Small intestine (tissue), 16 donors: ENCODE results near the gene MMP25. TPM values are rescaled to one million over a fixed set of nuclear protein-coding genes. Genes with fewer than 3 reads are reported as not detected.

ENCODE experiments used
- DNase-seq, 2 donors: peaks; one replicate each; pipeline versions ENCODE4 v3.0.0 to v3.0.0-alpha.2; 2013
- FAIRE-seq: peaks from 2 replicates; lab custom pipeline; 2012; peaks lifted over from hg19 to GRCh38; lab: Jason Lieb, UNC
- H3K27ac ChIP-seq, 3 donors: one replicate each; pipeline ENCODE4 v1.5.1; 2013; ENCODE audit warnings: low read length in 2 of 3, mild to moderate bottlenecking in 2 of 3, control low read depth in 1 of 3, inconsistent platforms in 1 of 3, low read depth in 1 of 3, moderate library complexity in 1 of 3
- H3K27me3 ChIP-seq, 3 donors: one replicate each; pipeline ENCODE4 v1.6.1; 2013; ENCODE audit warnings: low read length in 3 of 3, inconsistent platforms in 1 of 3; ENCODE audit not compliant: control insufficient read depth in 3 of 3, insufficient read depth in 3 of 3
- H3K36me3 ChIP-seq, 3 donors: one replicate each; pipeline ENCODE4 v1.6.1; 2013; ENCODE audit warnings: low read length in 3 of 3, inconsistent platforms in 1 of 3, low read depth in 1 of 3, mild to moderate bottlenecking in 1 of 3, moderate library complexity in 1 of 3; ENCODE audit not compliant: control insufficient read depth in 3 of 3, insufficient read depth in 2 of 3
- H3K4me1 ChIP-seq, 3 donors: one replicate each; pipeline ENCODE4 v1.6.1; 2013; ENCODE audit warnings: low read length in 2 of 3, inconsistent platforms in 1 of 3, low read depth in 1 of 3, mild to moderate bottlenecking in 1 of 3, moderate library complexity in 1 of 3; ENCODE audit not compliant: control insufficient read depth in 3 of 3, insufficient read depth in 2 of 3
- H3K4me3 ChIP-seq, 3 donors: one replicate each; pipeline ENCODE4 v1.5.1; 2013; ENCODE audit warnings: low read length in 3 of 3, control low read depth in 1 of 3, inconsistent platforms in 1 of 3, low read depth in 1 of 3, mild to moderate bottlenecking in 1 of 3, moderate library complexity in 1 of 3
- H3K9me3 ChIP-seq, 2 donors: one replicate each; pipeline ENCODE4 v1.6.1; 2013; ENCODE audit warnings: low read depth in 1 of 2, low read length in 1 of 2; ENCODE audit not compliant: control insufficient read depth in 2 of 2, insufficient read depth in 1 of 2
- WGBS, 3 donors: extraction: QIAGEN DNeasy Blood & Tissue Kit; methylation state at CpG; one replicate each; pipeline ENCODE4 v1.1.7; 2013; 5-methylcytosine and 5-hydroxymethylcytosine counted together
- long read RNA-seq, 10 donors: transcript quantifications; one replicate each; lab custom pipeline, GENCODE V29; 2026
- polyA plus RNA-seq, 4 donors: library from polyadenylated mRNA; stranded (reverse) in 3 of 4; unstranded in 1 of 4; fragments of 200-250 nt in 3 of 4; fragments of 120-200 nt in 1 of 4; gene quantifications; one replicate each; pipeline versions ENCODE4 v1.2.1 to v1.2.3, GENCODE V29; 2013
- donor health status: healthy with polysubstance abuse.
- donor health status: control.
- donor health status: control.
- donor health status: Bipolar disorder and iron deficiency.
- donor health status: healthy.

MMP25 gene, protein sequence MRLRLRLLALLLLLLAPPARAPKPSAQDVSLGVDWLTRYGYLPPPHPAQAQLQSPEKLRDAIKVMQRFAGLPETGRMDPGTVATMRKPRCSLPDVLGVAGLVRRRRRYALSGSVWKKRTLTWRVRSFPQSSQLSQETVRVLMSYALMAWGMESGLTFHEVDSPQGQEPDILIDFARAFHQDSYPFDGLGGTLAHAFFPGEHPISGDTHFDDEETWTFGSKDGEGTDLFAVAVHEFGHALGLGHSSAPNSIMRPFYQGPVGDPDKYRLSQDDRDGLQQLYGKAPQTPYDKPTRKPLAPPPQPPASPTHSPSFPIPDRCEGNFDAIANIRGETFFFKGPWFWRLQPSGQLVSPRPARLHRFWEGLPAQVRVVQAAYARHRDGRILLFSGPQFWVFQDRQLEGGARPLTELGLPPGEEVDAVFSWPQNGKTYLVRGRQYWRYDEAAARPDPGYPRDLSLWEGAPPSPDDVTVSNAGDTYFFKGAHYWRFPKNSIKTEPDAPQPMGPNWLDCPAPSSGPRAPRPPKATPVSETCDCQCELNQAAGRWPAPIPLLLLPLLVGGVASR
- 1 to 10 TPM in 1 of 4 donors, under 1 TPM in 3; 0.54 to 3.4 (median 0.78) TPM for polyA plus RNA-seq
- long read RNA-seq, donor 1, result 0 reads
- long read RNA-seq, donor 2, result 0 reads
- long read RNA-seq, donor 3, partial matches to known transcripts, result 0 of 1 reads
- long read RNA-seq, donor 3, other reads (novel, unspliced or antisense), result 0 of 1 reads
- long read RNA-seq, donor 4, result 0 reads
- long read RNA-seq, donor 5, result 0 reads
- long read RNA-seq, donor 6, partial matches to known transcripts, result 0 of 1 reads
- long read RNA-seq, donor 6, other reads (novel, unspliced or antisense), result 0 of 1 reads
- long read RNA-seq, donor 7, partial matches to known transcripts, result 0 of 2 reads
- long read RNA-seq, donor 7, other reads (novel, unspliced or antisense), result 0 of 2 reads
- long read RNA-seq, donor 8, result 0 reads
- long read RNA-seq, donor 9, result 0 reads
- long read RNA-seq, donor 10, result 0 reads

GRCh38 chr16:3045758-3046640 is at the start of gene MMP25:
Gene MMP25, plus strand, starts transcription at chr16:3046561. Its CDS starts 357 bp downstream, at chr16:3046918.
- FAIRE-seq, result no peak
- peak in 1 of 2 donors; percentile 48 for DNase-seq
- Histone ChIP-seq H3K27ac (no peak within 1 kb of the TSS), H3K36me3 (no peaks in the 10 kb centered on the region), H3K4me3 (peak within 1 kb of the TSS in 2 of 3 donors; percentile 30 to 43), H3K27me3 (peaks cover 0 to 92% (median 12%) of the 10 kb centered on the region in 3 donors), H3K9me3 (peaks cover 0 to 2% of the 10 kb centered on the region in 2 donors), H3K4me1 (peaks cover 0 to 7% (median 3%) of the 10 kb centered on the region in 3 donors)
- WGBS, 3 donors, result 0 to 1% (median 1%) methylated on average over 55 to 86 of the region's 86 CpGs

- H3K27me3 ChIP-seq, result no peaks in the 10 kb centered on the region
These were observed 46.4 kb upstream of the MMP25 start for GRCh38 chr16:2999929-3000328.

DNA sequence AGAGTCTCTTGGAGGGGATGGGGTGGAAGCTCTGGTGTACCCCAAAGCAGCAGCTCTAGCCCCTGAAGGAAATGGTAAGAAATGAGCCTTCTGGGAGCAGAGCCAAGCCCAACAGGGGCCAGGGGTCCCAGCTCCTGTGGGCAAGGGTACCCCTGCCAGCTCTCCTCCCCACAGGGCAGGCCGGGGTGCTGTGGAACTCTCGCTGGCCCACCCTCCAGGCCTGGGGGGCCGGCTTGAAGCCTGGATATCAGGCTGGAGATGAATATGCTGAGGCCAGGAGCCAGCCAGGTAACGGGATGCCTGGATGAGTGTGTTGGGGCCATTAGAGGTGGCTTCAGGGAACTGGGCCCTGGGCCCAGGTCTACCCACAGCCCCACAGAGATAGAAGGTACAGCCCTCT is 45.8 kb upstream of the MMP25 start:
- H3K9me3 ChIP-seq, result no peaks in the 10 kb centered on the region
- H3K36me3 ChIP-seq, result peaks cover 0 to 43% (median 0%) of the 10 kb centered on the region in 3 donors
- H3K27ac ChIP-seq, result no peak overlapping the region
- DNase-seq, result no peak
- H3K27me3 ChIP-seq, result no peaks in the 10 kb centered on the region
- H3K4me1 ChIP-seq, result no peaks in the 10 kb centered on the region
- H3K4me3 ChIP-seq, result no peak overlapping the region
- no peak for FAIRE-seq
- WGBS, 3 donors, result 76 to 87% (median 84%) methylated on average over 4 of the region's 4 CpGs

More at GRCh38 chr16:2999929-3000328, 46.4 kb upstream of the MMP25 start:
- Histone ChIP-seq H3K9me3 (no peaks in the 10 kb centered on the region), H3K36me3 (peaks cover 0 to 43% (median 0%) of the 10 kb centered on the region in 3 donors), H3K4me1 (no peaks in the 10 kb centered on the region), H3K4me3 (no peak overlapping the region), H3K27ac (no peak overlapping the region)
- FAIRE-seq (no peak), DNase-seq (no peak)
- WGBS, 3 donors, result 88 to 93% (median 92%) methylated on average over 6 of the region's 6 CpGs

DNA sequence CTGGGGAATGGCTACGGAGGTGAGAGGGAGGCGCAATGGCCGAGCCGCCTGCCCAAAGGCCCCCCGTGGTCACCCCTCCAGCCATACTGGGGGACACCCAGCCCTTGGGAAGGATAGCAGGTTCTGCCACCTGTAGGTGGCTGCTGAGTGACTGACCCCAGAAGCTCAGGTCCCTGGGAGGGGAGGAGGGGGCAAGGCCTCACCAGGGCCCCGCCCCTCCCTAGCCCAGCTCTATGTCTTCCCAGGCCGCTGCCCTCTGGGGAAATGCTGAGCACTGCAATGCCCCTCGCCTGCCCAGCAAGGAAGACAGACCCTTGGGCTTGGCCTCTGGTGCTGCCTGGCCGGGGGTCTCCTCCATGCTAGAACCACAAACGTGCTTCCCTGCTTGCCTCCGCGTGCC is 45.0 kb upstream of the MMP25 start:
- DNase-seq, result no peak
- Histone ChIP-seq H3K36me3 (peaks cover 0 to 48% (median 0%) of the 10 kb centered on the region in 3 donors), H3K4me3 (no peak overlapping the region), H3K27ac (no peak overlapping the region), H3K9me3 (no peaks in the 10 kb centered on the region), H3K4me1 (no peaks in the 10 kb centered on the region), H3K27me3 (no peaks in the 10 kb centered on the region)
- 79 to 91% (median 90%) methylated on average over 12 of the region's 12 CpGs for WGBS, 3 donors
- FAIRE-seq, result no peak

DNA sequence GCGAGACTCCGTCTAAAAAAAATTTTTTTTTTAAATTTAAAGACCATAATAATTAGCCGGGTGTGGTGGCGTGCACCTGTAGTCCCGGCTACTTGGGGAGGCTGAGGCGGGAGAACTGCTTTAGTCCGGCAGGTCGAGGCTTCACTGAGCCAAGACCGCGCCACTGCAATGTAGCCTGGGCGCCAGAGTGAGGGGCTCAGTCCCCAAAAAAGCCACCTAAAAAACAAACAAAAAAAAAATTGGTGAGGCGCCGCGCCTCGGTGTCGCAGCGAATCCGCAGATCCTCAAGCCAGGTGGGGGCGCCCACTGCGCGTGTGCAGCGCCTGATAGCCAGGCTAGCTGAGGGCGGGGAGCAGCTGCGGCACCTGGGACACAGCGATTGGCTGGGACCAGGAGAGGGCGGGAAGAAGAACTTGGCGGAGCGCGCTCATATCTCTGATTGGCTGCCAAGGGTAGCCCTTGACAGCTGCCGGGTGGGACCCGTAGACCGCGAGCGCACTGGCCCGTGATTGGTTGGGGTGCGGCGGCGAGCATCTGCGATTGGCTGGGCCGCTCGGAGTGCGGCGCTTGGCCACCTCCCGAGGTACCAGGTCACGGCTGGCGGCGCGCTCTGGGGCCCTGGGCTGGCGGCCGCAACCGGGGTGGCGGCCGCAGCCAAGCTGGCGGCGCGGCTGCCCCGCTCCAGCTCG is 42.6 kb upstream of the MMP25 start:
- H3K4me1 ChIP-seq, result peaks cover 5 to 12% (median 7%) of the 10 kb centered on the region in 3 donors
- H3K27ac ChIP-seq, result peak overlapping the region in 2 of 3 donors; percentile 46 to 93
- no peaks in the 10 kb centered on the region for H3K27me3 ChIP-seq
- H3K4me3 ChIP-seq, result peak overlapping the region in 1 of 3 donors; percentile 91
- DNase-seq, result peak; percentile 99 to 100
- FAIRE-seq, result no peak
- WGBS, 3 donors, result 4 to 6% (median 6%) methylated on average over 34 to 58 of the region's 58 CpGs
- H3K9me3 ChIP-seq, result no peaks in the 10 kb centered on the region
- peaks cover 0 to 45% (median 0%) of the 10 kb centered on the region in 3 donors for H3K36me3 ChIP-seq

DNA sequence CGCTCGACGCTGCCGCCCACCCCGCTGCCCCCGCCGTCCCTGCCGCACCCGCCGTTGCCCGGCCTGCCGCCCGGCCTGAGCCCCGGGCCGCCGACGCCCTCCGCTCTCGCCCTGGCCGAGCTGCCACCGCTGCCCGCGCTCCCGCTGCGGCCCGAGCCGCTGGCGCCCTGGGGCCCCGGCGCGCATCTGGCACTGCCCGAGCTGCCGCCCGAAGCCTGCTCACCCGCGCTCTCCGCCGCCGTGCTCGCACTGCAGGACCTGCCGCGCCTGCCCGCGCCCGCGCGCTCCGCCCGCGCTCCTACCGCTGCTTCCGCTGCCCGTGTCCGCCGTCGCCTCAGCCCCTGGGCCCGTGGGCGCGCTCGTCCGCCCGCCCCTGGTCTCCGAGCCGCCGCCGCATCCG is 42.0 kb upstream of the MMP25 start:
- Histone ChIP-seq H3K27me3 (no peaks in the 10 kb centered on the region), H3K4me3 (peak overlapping the region in 2 of 3 donors; percentile 55 to 91), H3K36me3 (peaks cover 0 to 39% (median 0%) of the 10 kb centered on the region in 3 donors), H3K27ac (peak overlapping the region in 2 of 3 donors; percentile 46 to 93), H3K9me3 (no peaks in the 10 kb centered on the region), H3K4me1 (peaks cover 5 to 18% (median 7%) of the 10 kb centered on the region in 3 donors)
- no peak for FAIRE-seq
- DNase-seq, result peak; percentile 18 to 64
- WGBS, 3 donors, result 1% methylated on average over 10 to 67 of the region's 67 CpGs

GRCh38 chr16:3004781-3005284 is 41.5 kb upstream of the MMP25 start:
- Histone ChIP-seq H3K4me1 (peaks cover 5 to 23% (median 7%) of the 10 kb centered on the region in 3 donors), H3K4me3 (peak overlapping the region; percentile 55 to 91 (median 76)), H3K36me3 (peaks cover 0 to 34% (median 0%) of the 10 kb centered on the region in 3 donors), H3K9me3 (no peaks in the 10 kb centered on the region), H3K27me3 (peaks cover 0 to 3% (median 0%) of the 10 kb centered on the region in 3 donors), H3K27ac (peak overlapping the region; percentile 92 to 98 (median 97))
- no peak for FAIRE-seq
- 2 to 15% (median 9%) methylated on average over 22 to 25 of the region's 25 CpGs for WGBS, 3 donors
- peak; percentile 78 to 79 for DNase-seq
